ENCODE measurements around the gene IDH2. TPM values are rescaled to one million over a fixed set of nuclear protein-coding genes. Genes with fewer than 3 reads are reported as not detected.

IDH2 gene
- total RNA-seq, 4 donors from 2014 or later = 60.7 to 155 (median 103) TPM

- WGBS, 2 donors = 91 to 100% methylated on average over 5 to 7 of the region's 7 CpGs
- Histone ChIP-seq H3K4me1 (peaks cover 13 to 60% (median 16%) of the 10 kb centered on the region in 3 donors), H3K27me3 (no peaks in the 10 kb centered on the region), H3K36me3 (no peaks in the 10 kb centered on the region), H3K27ac (peak overlapping the region in 2 of 4 donors; percentile 49 to 85), H3K4me3 (no peak overlapping the region), H3K9me3 (no peaks in the 10 kb centered on the region)
- no peak for TF ChIP-seq CTCF (IDR thresholded peaks at IDR 0.05)
- TF ChIP-seq POLR2A (IDR thresholded peaks at IDR 0.05) = no peak
- intact Hi-C loops (cut with DNase I) = no loop called here
- DNase-seq = no peak
Observed at GRCh38 chr15:90056529-90056928, 45.7 kb downstream of the IDH2 start.

GRCh38 chr15:90055182-90055581 is 47.1 kb downstream of the IDH2 start:
- Histone ChIP-seq H3K27ac (peak overlapping the region in 2 of 4 donors; percentile 0 to 14), H3K36me3 (no peaks in the 10 kb centered on the region), H3K4me1 (peaks cover 10 to 50% (median 12%) of the 10 kb centered on the region in 3 donors), H3K9me3 (no peaks in the 10 kb centered on the region), H3K4me3 (no peak overlapping the region), H3K27me3 (no peaks in the 10 kb centered on the region)
- TF ChIP-seq CTCF (IDR thresholded peaks at IDR 0.05) = no peak
- no peak for TF ChIP-seq POLR2A (IDR thresholded peaks at IDR 0.05)
- 73 to 85% methylated on average over 7 of the region's 7 CpGs for WGBS, 2 donors
- no peak for DNase-seq
- intact Hi-C loops (cut with DNase I) = no loop called here

GRCh38 chr15:90054618-90055097 is 47.6 kb downstream of the IDH2 start:
- WGBS, 2 donors = 67 to 75% methylated on average over 6 of the region's 7 CpGs
- no peaks in the 10 kb centered on the region for H3K36me3 ChIP-seq
- no peaks in the 10 kb centered on the region for H3K27me3 ChIP-seq
- no peak for DNase-seq
- intact Hi-C loops (cut with DNase I) = no loop called here
- TF ChIP-seq POLR2A (IDR thresholded peaks at IDR 0.05) (no peak), CTCF (IDR thresholded peaks at IDR 0.05) (no peak)
- H3K9me3 ChIP-seq = no peaks in the 10 kb centered on the region
- no peak overlapping the region for H3K4me3 ChIP-seq
- peak overlapping the region in 2 of 4 donors; percentile 0 to 14 for H3K27ac ChIP-seq
- H3K4me1 ChIP-seq = peaks cover 6 to 50% (median 7%) of the 10 kb centered on the region in 3 donors

GRCh38 chr15:90053685-90054466 is 48.4 kb downstream of the IDH2 start:
- Histone ChIP-seq H3K27me3 (no peaks in the 10 kb centered on the region), H3K36me3 (no peaks in the 10 kb centered on the region), H3K27ac (peak overlapping the region in 1 of 4 donors; percentile 14), H3K4me1 (peaks cover 0 to 50% (median 0%) of the 10 kb centered on the region in 3 donors), H3K4me3 (no peak overlapping the region), H3K9me3 (no peaks in the 10 kb centered on the region)
- intact Hi-C loops (cut with DNase I) = no loop called here
- DNase-seq = no peak
- 81 to 88% methylated on average over 13 of the region's 14 CpGs for WGBS, 2 donors
- TF ChIP-seq POLR2A (IDR thresholded peaks at IDR 0.05) = no peak
- no peak for TF ChIP-seq CTCF (IDR thresholded peaks at IDR 0.05)

GRCh38 chr15:90051874-90052273 is 50.4 kb downstream of the IDH2 start:
- H3K36me3 ChIP-seq = no peaks in the 10 kb centered on the region
- no peaks in the 10 kb centered on the region for H3K27me3 ChIP-seq
- no peak for DNase-seq
- intact Hi-C loops (cut with DNase I) = no loop called here
- no peak overlapping the region for H3K27ac ChIP-seq
- peaks cover 12 to 57% (median 14%) of the 10 kb centered on the region in 3 donors for H3K4me1 ChIP-seq
- TF ChIP-seq POLR2A (IDR thresholded peaks at IDR 0.05) = no peak
- TF ChIP-seq CTCF (IDR thresholded peaks at IDR 0.05) = no peak
- WGBS, 2 donors = 58 to 81% methylated on average over 4 of the region's 5 CpGs
- no peak overlapping the region for H3K4me3 ChIP-seq
- H3K9me3 ChIP-seq = no peaks in the 10 kb centered on the region

Measured in esophagus squamous epithelium (tissue), 5 donors.